Esophagus muscularis mucosa (tissue), 4 donors: ENCODE results near the gene RAI14.

Source experiments
- CTCF ChIP-seq, 3 experiments: fragments of 200-600 bp in 2 of 3; fragments of 450-650 bp in 1 of 3; sonication (generic) in 2 of 3; IDR thresholded peaks; one replicate each; pipeline ENCODE4 v1.5.1; 2017 to 2019; ENCODE audit warnings: antibody characterized with exemption in 3 of 3, mild to moderate bottlenecking in 2 of 3, moderate library complexity in 1 of 3
- EP300 ChIP-seq: sonication (generic); formaldehyde crosslinking; IDR thresholded peaks from one replicate; pipeline ENCODE4 v1.6.1; 2017; ENCODE audit warnings: antibody characterized with exemption
- POLR2A ChIP-seq: fragments of 450-650 bp; IDR thresholded peaks from one replicate; pipeline ENCODE4 v1.6.1; 2017; ENCODE audit warnings: antibody characterized with exemption, moderate library complexity, mild to moderate bottlenecking, low read depth
- POLR2AphosphoS5 ChIP-seq, 2 donors: sonication (generic); formaldehyde crosslinking; IDR thresholded peaks; one replicate each; pipeline ENCODE4 v1.6.1; 2017; ENCODE audit warnings: antibody characterized with exemption in 2 of 2

GRCh38 chr5:34660444-34660843, 4.3 kb downstream of the RAI14 start:
- no peak for TF ChIP-seq POLR2A
- no peak for TF ChIP-seq CTCF (IDR thresholded peaks at IDR 0.05)
- no peak for TF ChIP-seq POLR2AphosphoS5 (IDR thresholded peaks at IDR 0.05)
- no peak for TF ChIP-seq EP300
